ENCODE data around the gene TNFRSF4. TPM values are rescaled to one million over a fixed set of nuclear protein-coding genes. Genes with fewer than 3 reads are reported as not detected.

Gene TNFRSF4
- polyA plus RNA-seq, 12 donors = 1.1 to 2.5 (median 1.7) TPM; not detected in 2

- no peak for DNase-seq
Measured at GRCh38 chr1:1245817-1246576, 32.0 kb upstream of the TNFRSF4 start.

DNA sequence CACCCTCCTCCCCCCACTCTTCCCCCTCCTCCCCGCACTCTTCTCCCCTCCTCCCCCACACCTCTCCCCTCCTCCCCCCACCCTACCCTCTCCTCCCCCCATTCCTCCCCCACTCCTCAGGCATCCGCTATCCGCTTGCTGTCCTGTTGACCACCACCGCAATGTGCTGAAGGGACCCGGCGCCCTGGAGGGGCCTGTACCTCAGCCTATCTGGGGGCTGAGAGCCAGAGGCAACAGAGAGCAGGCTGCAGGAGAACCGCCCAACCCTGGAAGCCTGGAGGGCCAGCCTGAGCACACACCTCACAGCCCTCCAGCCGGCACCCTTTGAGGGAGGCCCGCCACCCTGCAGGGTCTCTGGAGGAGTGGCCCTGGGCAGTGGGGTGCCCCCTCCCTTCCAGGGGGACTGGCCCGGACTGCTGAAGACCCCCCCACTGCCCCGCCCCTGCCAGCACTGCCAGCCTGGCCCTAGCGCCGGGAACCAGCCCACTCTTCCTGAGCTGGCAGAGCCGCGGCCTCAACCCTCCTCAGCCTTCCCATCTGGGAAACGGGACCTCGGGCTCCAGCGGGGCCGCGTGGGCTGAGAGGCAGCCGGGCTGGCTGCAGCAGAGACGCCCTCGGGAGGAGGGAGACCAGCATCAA is 31.3 kb upstream of the TNFRSF4 start:
- DNase-seq = no peak

GRCh38 chr1:1244192-1244811 is 30.3 kb upstream of the TNFRSF4 start:
- DNase-seq = no peak

DNA sequence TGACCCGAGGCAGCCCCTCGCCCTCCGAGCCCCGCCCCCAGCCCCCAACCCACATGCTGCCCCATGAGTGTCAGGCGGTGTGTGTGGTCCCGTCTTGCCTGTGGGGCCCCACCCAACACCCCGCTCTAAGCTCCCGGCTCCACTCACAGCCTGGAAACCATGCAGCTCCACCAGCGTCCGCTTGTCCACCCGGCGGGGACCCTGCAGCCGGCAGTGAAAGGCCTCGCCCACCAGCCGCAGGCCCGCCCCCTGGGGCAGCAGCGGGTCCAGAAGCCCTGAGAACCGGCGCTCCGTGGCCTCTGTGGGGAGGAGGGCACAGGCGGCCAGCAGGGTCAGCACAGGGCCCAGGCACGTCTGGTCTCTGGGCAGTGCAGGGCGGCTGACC is 29.8 kb upstream of the TNFRSF4 start:
- DNase-seq = no peak

DNA sequence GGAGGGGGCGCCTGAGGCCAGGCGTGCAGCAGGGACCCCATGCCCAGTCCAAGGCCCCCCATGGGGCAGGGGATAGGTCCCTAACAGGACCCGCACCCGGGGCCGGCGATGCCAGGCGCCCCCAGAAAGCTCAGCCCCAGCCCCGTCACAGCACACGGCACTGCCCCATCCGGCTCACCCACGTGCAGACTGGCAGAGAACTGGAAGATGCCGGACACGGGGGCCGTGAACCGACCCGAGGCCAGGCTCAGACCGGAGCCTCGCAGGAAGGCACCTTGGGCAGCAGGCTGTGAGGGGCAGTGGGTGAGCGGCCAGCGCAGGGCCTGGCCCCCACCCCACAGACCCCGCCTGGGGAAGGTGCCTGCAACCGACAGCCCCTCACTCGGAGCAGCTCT is 29.3 kb upstream of the TNFRSF4 start:
- DNase-seq = no peak

GRCh38 chr1:1242461-1243265 is 28.7 kb upstream of the TNFRSF4 start:
- DNase-seq = no peak

GRCh38 chr1:1241588-1242219 is 27.8 kb upstream of the TNFRSF4 start:
- no peak for DNase-seq

DNA sequence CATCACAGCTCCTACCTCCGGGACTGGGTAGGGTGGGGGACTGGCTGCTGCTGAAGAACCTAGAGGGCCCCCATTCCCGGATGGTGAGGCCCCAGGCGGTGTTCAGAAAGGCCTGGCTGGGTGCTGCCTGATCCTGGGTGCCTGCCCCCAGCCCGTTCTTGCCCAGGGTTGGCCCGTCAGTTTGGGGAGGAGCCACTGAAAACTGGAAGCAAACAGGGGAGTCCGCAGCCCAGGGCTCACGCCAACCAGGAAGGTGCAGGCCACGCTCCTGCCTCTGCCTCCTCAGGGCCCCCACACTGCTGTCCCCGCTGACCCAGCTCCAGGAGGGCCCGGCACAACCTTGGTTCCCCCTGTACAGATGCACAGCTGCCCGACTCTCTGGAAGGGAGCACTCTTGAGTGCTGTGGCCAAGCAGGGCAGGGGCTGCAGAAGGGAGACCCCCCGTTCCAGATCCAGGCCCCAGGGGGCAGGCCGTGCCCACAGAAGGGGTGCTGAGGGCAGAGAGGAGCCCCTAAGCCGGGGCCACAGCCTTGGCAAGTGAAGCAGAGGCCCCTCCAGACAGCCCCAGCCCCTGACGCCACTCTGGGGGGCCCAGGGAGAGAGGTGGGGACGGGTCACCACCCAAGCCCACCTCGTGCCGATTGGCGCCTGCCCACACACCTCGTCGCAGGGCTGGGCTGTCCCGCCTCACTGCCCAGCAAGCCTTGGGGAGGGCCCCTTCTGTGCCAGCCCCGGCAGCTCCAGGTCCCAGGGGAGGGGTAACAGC is 27.1 kb upstream of the TNFRSF4 start:
- DNase-seq = no peak

GRCh38 chr1:1240348-1240732 is 26.4 kb upstream of the TNFRSF4 start:
- DNase-seq = no peak

DNA sequence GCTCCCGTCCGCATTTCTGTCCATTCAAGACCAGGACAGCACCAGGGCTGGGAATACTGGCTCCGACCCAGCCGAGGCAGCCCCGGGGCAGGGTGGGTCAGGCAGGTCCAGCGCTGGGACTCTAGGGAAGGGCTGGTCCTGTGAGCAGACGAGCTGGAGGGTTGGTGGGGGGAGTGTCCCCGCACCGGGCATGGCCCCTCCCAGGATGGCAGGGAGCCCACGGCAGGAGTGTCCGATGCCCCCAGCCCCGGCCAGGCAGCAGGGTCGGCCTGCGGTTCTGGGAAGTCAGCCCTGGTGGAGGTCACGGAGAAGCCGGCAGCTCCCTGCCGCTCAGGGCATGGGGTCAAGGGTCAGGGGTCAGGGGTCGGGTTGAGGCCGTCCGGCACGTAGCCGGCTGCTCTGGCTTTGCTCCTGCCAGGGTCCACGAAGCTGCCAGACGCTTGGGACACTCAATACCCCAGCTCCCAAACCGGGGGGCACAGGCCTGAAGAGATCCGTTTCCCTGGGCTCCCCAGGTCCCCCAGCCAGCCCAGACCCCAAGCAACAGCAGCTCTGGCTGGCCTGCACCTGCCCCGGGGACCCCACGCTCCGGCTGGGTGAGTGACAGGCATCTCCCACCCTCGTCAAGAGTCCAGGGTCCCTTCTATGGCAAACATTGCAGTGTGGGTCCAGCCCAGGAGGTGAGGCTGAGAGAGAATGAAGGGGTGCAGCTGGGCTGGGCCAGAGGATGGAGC is 25.8 kb upstream of the TNFRSF4 start:
- DNase-seq = no peak

GRCh38 chr1:1239227-1239613 is 25.3 kb upstream of the TNFRSF4 start:
- no peak for DNase-seq

GRCh38 chr1:1238702-1239178 is 24.8 kb upstream of the TNFRSF4 start:
- DNase-seq = no peak

DNA sequence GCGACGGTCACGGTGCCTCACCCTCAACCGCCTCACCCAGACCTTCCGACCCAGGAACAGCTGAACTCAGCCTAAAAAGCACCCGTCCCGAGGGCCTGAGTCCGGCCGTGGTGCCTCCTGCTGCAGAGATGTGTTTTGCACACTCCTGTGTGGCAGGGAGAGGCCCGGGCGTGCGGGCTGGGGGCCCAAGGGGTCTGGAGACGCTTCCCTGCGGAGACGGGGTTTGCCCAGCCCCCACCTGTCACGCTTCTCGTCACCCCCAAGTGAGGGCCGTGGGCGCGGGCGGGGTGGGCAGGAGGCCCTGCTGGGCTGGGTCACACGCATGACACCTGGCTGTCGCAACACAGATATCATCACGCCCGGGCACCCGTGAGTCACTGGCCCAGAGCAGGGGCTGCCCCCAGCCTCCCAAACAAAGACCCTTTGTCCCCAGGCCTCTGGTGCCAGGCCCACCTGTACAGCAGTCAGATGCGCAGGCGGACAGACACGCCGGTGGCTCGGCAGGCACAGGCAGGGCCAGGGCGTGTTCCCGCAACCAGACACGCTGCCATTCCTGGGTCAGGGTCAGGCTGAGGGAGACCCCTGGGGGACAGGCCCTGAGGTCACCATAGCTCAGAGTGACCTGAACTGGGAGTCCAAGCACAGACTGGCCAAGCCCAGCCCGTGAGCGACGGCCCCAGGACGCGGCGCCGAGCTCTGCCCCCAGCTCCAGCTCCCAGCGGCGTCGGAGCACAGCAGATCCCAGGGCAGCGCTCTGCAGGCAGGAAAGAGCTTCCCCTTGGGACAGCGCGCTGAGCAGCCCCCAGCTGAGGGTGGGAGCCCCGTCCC is 24.1 kb upstream of the TNFRSF4 start:
- no peak for DNase-seq

DNA sequence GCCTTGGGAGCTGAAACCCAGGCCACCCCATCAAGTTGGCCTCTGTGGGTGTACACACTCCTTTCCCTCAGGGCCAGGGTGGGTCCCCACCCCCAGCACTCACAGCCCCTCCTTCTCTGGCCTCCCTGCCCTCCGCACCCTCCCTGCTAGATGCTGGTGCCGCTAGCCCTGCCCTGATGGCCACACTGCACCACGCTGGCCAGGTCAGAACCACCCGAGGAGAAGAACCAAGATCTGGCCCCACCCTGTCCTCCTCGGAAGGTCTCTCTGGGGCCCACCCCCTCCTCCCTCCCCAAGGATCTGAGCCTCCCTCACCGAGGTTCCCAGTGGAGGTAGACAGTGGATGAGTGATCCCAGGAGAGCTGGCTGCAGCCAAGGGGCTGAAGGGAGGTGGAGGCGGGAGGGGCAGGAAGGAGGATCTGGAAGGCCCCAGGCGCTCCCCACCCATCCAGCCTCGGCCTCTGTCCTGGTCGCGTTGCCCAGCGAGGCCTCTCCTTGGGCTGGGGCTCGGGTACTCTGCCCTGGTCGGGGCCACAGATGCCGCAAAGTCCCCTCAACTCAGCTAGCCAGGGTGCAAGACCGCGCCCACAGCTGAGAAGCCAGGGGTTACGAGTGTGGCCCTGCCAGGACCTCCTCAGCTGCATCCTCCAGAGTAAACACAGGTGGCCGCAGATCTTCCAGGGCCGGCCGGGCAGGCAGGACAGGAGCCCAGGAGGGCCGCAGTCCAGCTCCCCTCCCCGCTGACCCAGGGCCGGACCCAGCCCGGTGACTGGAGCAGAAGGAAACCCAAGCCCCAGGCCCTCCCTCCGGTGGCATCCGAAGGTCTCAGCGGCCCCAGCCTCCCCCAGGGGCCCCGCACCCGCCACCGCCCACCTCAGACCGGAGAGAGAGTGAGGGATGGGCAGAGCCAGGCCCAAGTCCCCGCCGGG is 23.3 kb upstream of the TNFRSF4 start:
- DNase-seq = no peak

DNA sequence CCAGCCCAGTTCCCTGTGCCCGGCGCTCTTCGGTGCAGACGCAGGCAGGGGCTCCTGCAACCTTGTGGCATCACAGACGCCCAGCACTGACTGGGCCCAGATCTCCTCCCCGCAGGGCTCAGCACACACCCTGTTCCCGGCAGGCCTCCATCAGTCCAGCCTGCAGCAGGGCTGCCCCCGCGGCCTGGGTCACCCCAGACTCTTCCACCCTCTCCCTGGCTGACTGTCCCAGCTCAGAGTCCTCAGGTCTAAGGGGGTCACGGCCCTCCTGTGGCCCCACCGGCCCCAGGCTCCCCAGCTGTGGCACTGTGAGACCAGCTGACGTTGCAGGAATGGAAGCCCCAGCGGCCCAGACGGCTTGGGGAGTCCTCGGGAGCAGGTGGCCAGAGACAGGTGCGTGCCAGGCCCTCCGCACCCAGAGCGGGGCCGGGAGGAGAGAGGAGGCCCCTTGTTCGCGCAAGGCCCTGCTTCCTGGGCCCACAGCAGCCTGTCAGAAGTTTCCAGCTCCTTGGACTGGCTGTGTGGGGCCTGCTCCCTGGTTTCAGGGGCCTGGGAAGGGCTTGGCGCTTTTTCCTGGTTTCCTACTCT is 22.3 kb upstream of the TNFRSF4 start:
- no peak for DNase-seq

DNA sequence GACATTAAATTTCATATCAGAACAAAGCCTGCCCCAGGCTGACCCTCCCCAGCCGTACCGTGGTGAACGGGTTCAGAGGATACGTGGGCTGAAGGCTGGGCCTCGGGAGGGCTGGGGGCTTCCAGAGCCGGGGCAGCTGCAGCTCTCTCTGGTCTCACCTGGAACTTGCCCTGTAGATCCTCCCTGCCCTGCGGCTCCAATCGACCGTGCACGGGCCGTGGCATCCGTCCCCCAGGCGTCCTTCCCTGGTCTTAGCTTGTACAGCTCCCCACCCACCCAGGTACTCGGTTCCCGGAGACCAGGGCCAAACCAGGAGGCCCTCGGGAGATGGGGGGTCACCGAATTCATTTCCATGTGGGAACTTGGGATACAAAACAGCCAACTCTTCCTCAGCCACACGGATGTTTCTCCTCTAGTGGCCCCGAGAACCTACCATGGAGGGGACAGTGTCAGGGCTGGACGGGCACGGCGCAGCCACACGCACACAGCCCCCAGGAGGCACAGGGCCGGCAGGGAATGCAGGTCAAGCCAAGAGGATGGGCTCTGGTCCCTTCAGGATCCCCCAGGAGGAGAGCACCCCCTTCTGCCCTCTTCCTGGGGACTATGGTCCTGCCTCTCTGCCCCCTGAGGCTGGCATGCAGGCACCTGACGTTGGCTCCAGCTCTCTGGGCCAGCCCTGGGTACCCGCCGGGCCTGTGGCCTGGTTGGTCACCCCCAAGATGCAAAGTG is 21.2 kb upstream of the TNFRSF4 start:
- DNase-seq = no peak

DNA sequence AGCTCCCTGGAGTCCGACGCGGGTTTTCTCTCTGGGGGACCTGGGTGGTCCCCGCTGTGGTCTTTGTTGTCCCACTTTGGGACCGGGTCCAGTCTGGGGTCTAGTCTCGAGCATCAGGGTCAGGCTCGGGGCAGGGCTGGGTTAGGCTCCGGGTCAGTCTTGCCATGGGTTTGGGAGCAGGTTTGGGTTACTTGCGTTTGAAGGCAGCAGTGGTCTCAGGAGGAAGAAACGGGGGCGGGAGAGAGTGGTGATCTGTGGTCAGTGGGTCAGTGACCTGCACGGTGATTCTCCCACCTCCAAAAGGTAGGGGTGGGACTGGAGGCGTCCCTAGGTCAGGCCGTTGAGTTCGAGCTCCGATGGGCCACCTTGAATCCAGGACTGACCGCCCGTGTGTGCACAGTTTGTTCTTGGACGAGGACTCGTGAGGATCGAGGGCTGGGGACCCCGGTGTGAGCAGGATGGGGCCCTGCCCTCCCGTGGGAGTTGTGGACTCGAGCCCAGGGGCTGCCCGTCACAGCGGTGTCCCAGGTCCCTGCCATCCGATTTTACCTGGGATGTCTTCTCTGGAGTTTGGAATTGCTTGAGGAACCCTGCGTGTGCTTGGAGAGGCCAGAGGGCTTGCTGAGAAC is 20.3 kb upstream of the TNFRSF4 start:
- DNase-seq = no peak

All from muscle of arm (tissue), 12 donors.